CD4-positive, alpha-beta memory T cell (primary cell): ENCODE results near the gene ADAP1. TPM values are rescaled to one million over a fixed set of nuclear protein-coding genes. Genes with fewer than 3 reads are reported as not detected.

Experiments used
- CTCF ChIA-PET: fragments of 350-600 bp; sonication (Branson Sonifier 250); formaldehyde crosslinking; loops from one replicate; lab custom pipeline; 2021; ENCODE audit warnings: inconsistent platforms; ENCODE audit not compliant: partially characterized antibody; lab: Charles Lee
- POLR2A ChIA-PET: fragments of 350-600 bp; sonication (Branson Sonifier 250); formaldehyde crosslinking; loops from one replicate; lab custom pipeline; 2021; ENCODE audit not compliant: partially characterized antibody; lab: Charles Lee
- DNase-seq, 5 donors: peaks; one replicate each; pipeline versions ENCODE4 v3.0.0 to v3.0.0-alpha.2; 2020 to 2022; ENCODE audit warnings: mixed read lengths in 1 of 5
- H3K27ac ChIP-seq: one replicate; pipeline ENCODE4 v1.7.0; 2013; ENCODE audit warnings: low read depth, low read length
- H3K27me3 ChIP-seq: 2 replicates; pipeline ENCODE4 v1.7.0; 2013; ENCODE audit warnings: mild to moderate bottlenecking, low read length, moderate library complexity; ENCODE audit not compliant: insufficient read depth
- H3K36me3 ChIP-seq: 2 replicates; pipeline ENCODE4 v1.7.0; 2013; ENCODE audit warnings: mild to moderate bottlenecking, low read length, moderate library complexity; ENCODE audit not compliant: insufficient read depth
- H3K4me1 ChIP-seq: 2 replicates; pipeline ENCODE4 v1.7.0; 2013; ENCODE audit warnings: mild to moderate bottlenecking, low read length, moderate library complexity; ENCODE audit not compliant: insufficient read depth
- H3K4me3 ChIP-seq, 2 donors: one replicate each; pipeline ENCODE4 v1.7.0; 2013; ENCODE audit warnings: low read length in 2 of 2, mild to moderate bottlenecking in 1 of 2
- H3K9me3 ChIP-seq, 2 donors: one replicate each; pipeline ENCODE4 v1.7.0; 2013; ENCODE audit warnings: low read length in 2 of 2, control low read depth in 1 of 2; ENCODE audit not compliant: control insufficient read depth in 1 of 2
- H3K27ac Mint-ChIP-seq, 7 donors: one replicate each; pipeline ENCODE4 v1.8.0; 2020 to 2021; ENCODE audit warnings: mixed read lengths in 7 of 7, mild to moderate bottlenecking in 6 of 7, inconsistent platforms in 3 of 7, moderate library complexity in 3 of 7
- H3K27me3 Mint-ChIP-seq, 2 donors: one replicate each; pipeline ENCODE4 v1.8.0; 2020 to 2021; ENCODE audit warnings: mixed read lengths in 2 of 2
- H3K36me3 Mint-ChIP-seq, 2 donors: one replicate each; pipeline ENCODE4 v1.8.0; 2020 to 2021; ENCODE audit warnings: mixed read lengths in 2 of 2, inconsistent platforms in 1 of 2, mild to moderate bottlenecking in 1 of 2
- H3K4me1 Mint-ChIP-seq, 4 donors: one replicate each; pipeline ENCODE4 v1.8.0; 2020 to 2021; ENCODE audit warnings: mixed read lengths in 4 of 4, mild to moderate bottlenecking in 1 of 4
- H3K4me3 Mint-ChIP-seq, 8 donors: one replicate each; pipeline ENCODE4 v1.8.0; 2020 to 2021; ENCODE audit warnings: mixed read lengths in 8 of 8, mild to moderate bottlenecking in 7 of 8, moderate library complexity in 6 of 8, inconsistent platforms in 3 of 8
- H3K9me3 Mint-ChIP-seq, 8 donors: one replicate each; pipeline ENCODE4 v1.8.0; 2020 to 2021; ENCODE audit warnings: mixed read lengths in 8 of 8, mild to moderate bottlenecking in 5 of 8, inconsistent platforms in 3 of 8, moderate library complexity in 1 of 8
- intact Hi-C: fragments of 100-400 bp; cut with micrococcal nuclease; formaldehyde crosslinking; loops from one replicate; pipeline ENCODE4 v1.15.1; 2023
- polyA plus RNA-seq, 2 donors: library from polyadenylated mRNA; unstranded; fragments of 300-500 nt; fragmentation: Illumina TruSeq; gene quantifications; one replicate each; pipeline ENCODE4 v1.2.3, GENCODE V29; 2021
- total RNA-seq, 2 experiments: library from RNA; stranded (reverse); gene quantifications; one replicate each; pipeline ENCODE4 v1.2.3, GENCODE V29; 2021

ADAP1 gene
- total and polyA plus RNA-seq, 4 experiments from 2014 or later, result 5.1 to 10.0 (median 8.8) TPM

GRCh38 chr7:986766-987751, 32.6 kb upstream of the ADAP1 start:
- H3K27ac Mint-ChIP-seq, result no peak overlapping the region
- Histone ChIP-seq H3K27me3 (no peaks in the 10 kb centered on the region), H3K9me3 (no peaks in the 10 kb centered on the region), H3K4me3 (no peak overlapping the region), H3K36me3 (no peaks in the 10 kb centered on the region), H3K4me1 (no peaks in the 10 kb centered on the region), H3K27ac (no peak overlapping the region)
- H3K27me3 Mint-ChIP-seq, result peaks cover 3 to 4% of the 10 kb centered on the region in 2 donors
- H3K4me1 Mint-ChIP-seq, result peaks cover 0 to 3% (median 0%) of the 10 kb centered on the region in 4 donors
- intact Hi-C loops, result no loop called here
- ChIA-PET CTCF (interaction anchor here (1.5 kb wide), 1 partner anchor 9 kb away, joined by 5 read pairs; no protein-coding TSS in a partner anchor), POLR2A (interaction anchor here (1.1 kb wide), 1 partner anchor 12 kb away, joined by 5 read pairs; the partner anchor contains the start of gene COX19)
- H3K9me3 Mint-ChIP-seq, result no peaks in the 10 kb centered on the region
- H3K36me3 Mint-ChIP-seq, result no peaks in the 10 kb centered on the region
- DNase-seq, result no peak
- H3K4me3 Mint-ChIP-seq, result no peak overlapping the region

- no peaks in the 10 kb centered on the region for H3K9me3 Mint-ChIP-seq
- H3K27me3 Mint-ChIP-seq, result peaks cover 3 to 4% of the 10 kb centered on the region in 2 donors
- Histone ChIP-seq H3K4me3 (no peak overlapping the region), H3K27ac (no peak overlapping the region), H3K9me3 (no peaks in the 10 kb centered on the region), H3K36me3 (no peaks in the 10 kb centered on the region), H3K4me1 (no peaks in the 10 kb centered on the region), H3K27me3 (no peaks in the 10 kb centered on the region)
- no peak overlapping the region for H3K4me3 Mint-ChIP-seq
- H3K36me3 Mint-ChIP-seq, result no peaks in the 10 kb centered on the region
- H3K4me1 Mint-ChIP-seq, result peaks cover 0 to 3% (median 0%) of the 10 kb centered on the region in 4 donors
- DNase-seq, result no peak
- H3K27ac Mint-ChIP-seq, result no peak overlapping the region
- CTCF ChIA-PET, result interaction anchor here (1.1 to 1.5 kb wide), 2 partner anchors 8 to 80 kb away, joined by 3 to 4 read pairs; no protein-coding TSS in a partner anchor
- POLR2A ChIA-PET, result interaction anchor here (1.1 to 1.2 kb wide), 2 partner anchors 11 kb away, joined by 3 to 5 read pairs; partner anchors contain the start of gene COX19
- intact Hi-C loops, result no loop called here
Observed at GRCh38 chr7:985915-986741, 31.6 kb upstream of the ADAP1 start.

GRCh38 chr7:985127-985416, 30.6 kb upstream of the ADAP1 start:
- POLR2A ChIA-PET, result interaction anchor here (1.2 kb wide), 1 partner anchor 10 kb away, joined by 3 read pairs; the partner anchor contains the start of gene COX19
- Histone ChIP-seq H3K9me3 (no peaks in the 10 kb centered on the region), H3K4me1 (no peaks in the 10 kb centered on the region), H3K36me3 (no peaks in the 10 kb centered on the region), H3K27ac (no peak overlapping the region), H3K27me3 (no peaks in the 10 kb centered on the region), H3K4me3 (no peak overlapping the region)
- Mint-ChIP-seq H3K27ac (no peak overlapping the region), H3K9me3 (no peaks in the 10 kb centered on the region), H3K4me1 (peaks cover 0 to 3% (median 0%) of the 10 kb centered on the region in 4 donors), H3K27me3 (peaks cover 3 to 4% of the 10 kb centered on the region in 2 donors), H3K4me3 (no peak overlapping the region), H3K36me3 (no peaks in the 10 kb centered on the region)
- CTCF ChIA-PET, result interaction anchor here (1.1 to 1.5 kb wide), 2 partner anchors 9 to 81 kb away, joined by 3 to 4 read pairs; no protein-coding TSS in a partner anchor
- intact Hi-C loops, result no loop called here
- no peak for DNase-seq

- Histone ChIP-seq H3K9me3 (no peaks in the 10 kb centered on the region), H3K36me3 (no peaks in the 10 kb centered on the region), H3K27ac (no peak overlapping the region), H3K27me3 (no peaks in the 10 kb centered on the region), H3K4me3 (no peak overlapping the region), H3K4me1 (no peaks in the 10 kb centered on the region)
- Mint-ChIP-seq H3K36me3 (no peaks in the 10 kb centered on the region), H3K27me3 (peaks cover 3 to 4% of the 10 kb centered on the region in 2 donors), H3K4me1 (peaks cover 0 to 3% (median 0%) of the 10 kb centered on the region in 4 donors), H3K4me3 (no peak overlapping the region), H3K9me3 (no peaks in the 10 kb centered on the region), H3K27ac (no peak overlapping the region)
- ChIA-PET CTCF (interaction anchor here (0.5 to 1.5 kb wide), 3 partner anchors 10 to 364 kb away, joined by 3 to 4 read pairs (median 3); no protein-coding TSS in a partner anchor), POLR2A (interaction anchor here (1.2 kb wide), 1 partner anchor 9 kb away, joined by 3 read pairs; the partner anchor contains the start of gene COX19)
- no peak for DNase-seq
- intact Hi-C loops, result no loop called here
Observed at GRCh38 chr7:984361-985126, 30.1 kb upstream of the ADAP1 start.

- POLR2A ChIA-PET, result no interaction called here
Observed at GRCh38 chr7:983616-984071, 29.2 kb upstream of the ADAP1 start.

GRCh38 chr7:983004-983615, 28.6 kb upstream of the ADAP1 start, which contains the start of gene CYP2W1:
CYP2W1 (plus strand) TSS chr7:983181; CDS start chr7:983212, 31 bp downstream.
- no peaks in the 10 kb centered on the region for H3K9me3 ChIP-seq
- H3K36me3 ChIP-seq, result no peaks in the 10 kb centered on the region
- Mint-ChIP-seq H3K4me1 (peaks cover 0 to 3% (median 0%) of the 10 kb centered on the region in 4 donors), H3K27ac (no peak within 1 kb of the TSS), H3K9me3 (no peaks in the 10 kb centered on the region), H3K4me3 (no peak within 1 kb of the TSS), H3K36me3 (no peaks in the 10 kb centered on the region), H3K27me3 (peaks cover 3 to 4% of the 10 kb centered on the region in 2 donors)
- no peaks in the 10 kb centered on the region for H3K4me1 ChIP-seq
- CTCF ChIA-PET, result no interaction called here
- no peak within 1 kb of the TSS for H3K27ac ChIP-seq
- no peak within 1 kb of the TSS for H3K4me3 ChIP-seq
- intact Hi-C loops, result no loop called here
- no peaks in the 10 kb centered on the region for H3K27me3 ChIP-seq
- POLR2A ChIA-PET, result no interaction called here
- DNase-seq, result no peak

More at GRCh38 chr7:983616-984071, 29.2 kb upstream of the ADAP1 start:
- Mint-ChIP-seq H3K27ac (no peak overlapping the region), H3K9me3 (no peaks in the 10 kb centered on the region), H3K27me3 (peaks cover 3 to 4% of the 10 kb centered on the region in 2 donors), H3K4me3 (no peak overlapping the region), H3K4me1 (peaks cover 0 to 3% (median 0%) of the 10 kb centered on the region in 4 donors), H3K36me3 (no peaks in the 10 kb centered on the region)
- H3K27me3 ChIP-seq, result no peaks in the 10 kb centered on the region
- no peaks in the 10 kb centered on the region for H3K4me1 ChIP-seq
- H3K4me3 ChIP-seq, result no peak overlapping the region
- H3K36me3 ChIP-seq, result no peaks in the 10 kb centered on the region
- no peak for DNase-seq
- CTCF ChIA-PET, result no interaction called here
- no peaks in the 10 kb centered on the region for H3K9me3 ChIP-seq
- H3K27ac ChIP-seq, result no peak overlapping the region
- intact Hi-C loops, result no loop called here
